ENCODE measurements around the gene ABCC6. TPM values are rescaled to one million over a fixed set of nuclear protein-coding genes. Genes with fewer than 3 reads are reported as not detected.

Gene ABCC6
- total and polyA plus RNA-seq, 2 of the 13 experiments (the other 11 are each of a cell fraction or from before 2014, with no cell fraction given) = 82.4 to 105 TPM

GRCh38 chr16:16150117-16150877, 73.0 kb downstream of the ABCC6 start (continued):
- no peak for TF ChIP-seq PRDM10 (CRISPR knock-in tag; IDR thresholded peaks at IDR 0.05; ENCODE audit: low read depth)
- no peak for TF ChIP-seq DBP (CRISPR knock-in tag; IDR thresholded peaks at IDR 0.05; ENCODE audit: not compliant biosample characterization)
- TF ChIP-seq NONO (IDR thresholded peaks at IDR 0.05) = no peak
- TF ChIP-seq NONO (CRISPR knock-in tag; conservative IDR thresholded peaks at IDR 0.05) = 0 out of 2 replicates have a peak, but pooled peaks have one; percentile 26
- TF ChIP-seq MTF2 (CRISPR knock-in tag; IDR thresholded peaks at IDR 0.05; ENCODE audit: borderline replicate concordance) = no peak
- no peak for TF ChIP-seq CBX2 (IDR thresholded peaks at IDR 0.05; ENCODE audit: low read depth, low read length)
- no peak for TF ChIP-seq CBX2 (CRISPR knock-in tag; IDR thresholded peaks at IDR 0.05; ENCODE audit: low read depth)
- no peak for TF ChIP-seq TBL1XR1 (IDR thresholded peaks at IDR 0.05; ENCODE audit: borderline replicate concordance, low read length, partially characterized antibody)
- TF ChIP-seq POLR2AphosphoS2 (IDR thresholded peaks at IDR 0.05; ENCODE audit: low read depth, low read length) = no peak; the same call in 1 of the 2 replicates
- no peak for TF ChIP-seq STAT6 (CRISPR knock-in tag; IDR thresholded peaks at IDR 0.05; ENCODE audit: borderline replicate concordance)
- TF ChIP-seq ZNF124 (CRISPR knock-in tag; IDR thresholded peaks at IDR 0.05) = no peak
- no peak for TF ChIP-seq MYPOP (CRISPR knock-in tag; IDR thresholded peaks at IDR 0.05)
- TF ChIP-seq MIER2 (CRISPR knock-in tag; IDR thresholded peaks at IDR 0.05) = no peak
- peak; percentile 96 for TF ChIP-seq ZNF687 (CRISPR knock-in tag; IDR thresholded peaks at IDR 0.05)

Measured in HepG2 (cell line).